Esophagus squamous epithelium (tissue), 5 donors: ENCODE measurements around the gene FLCN. TPM values are rescaled to one million over a fixed set of nuclear protein-coding genes. Genes with fewer than 3 reads are reported as not detected.
"Not testable (repeated sequence)": the region's sequence is repeated elsewhere in the genome, so short reads cannot be mapped to it uniquely, and the experiment has no call there.

Experiments
- DNase-seq: peaks from one replicate; lab custom pipeline; 2025; lab: John Stamatoyannopoulos, UW
- H3K27ac ChIP-seq, 4 donors: fragments of 200-600 bp; sonication (generic); one replicate each; pipeline ENCODE4 v1.5.1; 2016 to 2019; ENCODE audit warnings: mild to moderate bottlenecking in 1 of 4
- H3K27me3 ChIP-seq, 4 donors: fragments of 200-600 bp; sonication (generic); 1 replicate in 3 of 4; 2 replicates in 1 of 4; pipeline versions ENCODE4 v1.5.1 to v1.6.0; 2017 to 2021; ENCODE audit warnings: antibody characterized with exemption in 1 of 4
- H3K36me3 ChIP-seq, 3 donors: fragments of 200-600 bp; sonication (generic); one replicate each; pipeline ENCODE4 v1.5.1; 2016 to 2019
- H3K4me1 ChIP-seq, 3 donors: fragments of 200-600 bp; sonication (generic); one replicate each; pipeline ENCODE4 v1.5.1; 2017 to 2019
- H3K4me3 ChIP-seq, 4 donors: fragments of 200-600 bp; sonication (generic); 1 replicate in 3 of 4; 2 replicates in 1 of 4; pipeline ENCODE4 v1.5.1; 2016 to 2019; ENCODE audit warnings: mild to moderate bottlenecking in 2 of 4, moderate library complexity in 1 of 4
- H3K9me3 ChIP-seq, 3 donors: fragments of 200-600 bp; sonication (generic); one replicate each; pipeline ENCODE4 v1.5.1; 2016 to 2019
- CTCF ChIP-seq, 6 experiments: fragments of 450-650 bp in 4 of 6; fragments of 200-600 bp in 2 of 6; sonication (generic) in 2 of 6; IDR thresholded peaks; one replicate each; pipeline ENCODE4 v1.5.1; 2016 to 2019; ENCODE audit warnings: antibody characterized with exemption in 6 of 6, mild to moderate bottlenecking in 4 of 6, moderate library complexity in 4 of 6
- POLR2A ChIP-seq, 4 donors: fragments of 450-650 bp; IDR thresholded peaks; one replicate each; pipeline ENCODE4 v1.6.1; 2017; ENCODE audit warnings: antibody characterized with exemption in 4 of 4, mild to moderate bottlenecking in 4 of 4, moderate library complexity in 3 of 4
- WGBS, 2 donors: methylation state at CpG; one replicate each; pipeline ENCODE4 v1.1.5; 2018; 5-methylcytosine and 5-hydroxymethylcytosine counted together
- intact Hi-C: fragments of 100-400 bp; cut with DNase I; formaldehyde crosslinking; loops from one replicate; pipeline ENCODE4 v1.15.0; 2022
- total RNA-seq, 4 donors: library from RNA; depleted of rRNA; stranded (reverse); fragments of >200 nt; gene quantifications; one replicate each; pipeline ENCODE4 v1.1.0, GENCODE V29; 2016
- donor health status: DM: yes; HTN: yes; CAD: no.

FLCN gene
- total RNA-seq, 4 donors from 2014 or later: 11.6 to 27.5 (median 12.4) TPM

GRCh38 chr17:17186051-17186450, 50.9 kb downstream of the FLCN start:
- no peak overlapping the region for H3K4me3 ChIP-seq
- TF ChIP-seq POLR2A (IDR thresholded peaks at IDR 0.05) (no peak), CTCF (IDR thresholded peaks at IDR 0.05) (no peak)
- intact Hi-C loops: no loop called here
- H3K4me1 ChIP-seq: peaks cover 8 to 78% (median 29%) of the 10 kb centered on the region in 3 donors
- DNase-seq: no peak
- WGBS, 2 donors: 5 to 20% methylated on average over 1 to 2 of the region's 3 CpGs
- H3K9me3 ChIP-seq: no peaks in the 10 kb centered on the region
- no peaks in the 10 kb centered on the region for H3K27me3 ChIP-seq
- H3K36me3 ChIP-seq: peaks cover under 1 to 63% (median 12%) of the 10 kb centered on the region in 3 donors
- peak overlapping the region; percentile 36 to 77 (median 57) for H3K27ac ChIP-seq

GRCh38 chr17:17184985-17185757, 51.8 kb downstream of the FLCN start:
- intact Hi-C loops, H3K4me3 ChIP-seq, DNase-seq, H3K9me3 ChIP-seq, H3K27me3 ChIP-seq: not testable (repeated sequence)
- H3K4me1 ChIP-seq: peaks cover 8 to 78% (median 29%) of the 10 kb centered on the region in 3 donors
- peak overlapping the region in 2 of 4 donors; percentile 24 to 77 for H3K27ac ChIP-seq
- 58 to 62% methylated on average over 8 to 13 of the region's 13 CpGs for WGBS, 2 donors
- H3K36me3 ChIP-seq: peaks cover 9 to 72% (median 21%) of the 10 kb centered on the region in 3 donors

DNA sequence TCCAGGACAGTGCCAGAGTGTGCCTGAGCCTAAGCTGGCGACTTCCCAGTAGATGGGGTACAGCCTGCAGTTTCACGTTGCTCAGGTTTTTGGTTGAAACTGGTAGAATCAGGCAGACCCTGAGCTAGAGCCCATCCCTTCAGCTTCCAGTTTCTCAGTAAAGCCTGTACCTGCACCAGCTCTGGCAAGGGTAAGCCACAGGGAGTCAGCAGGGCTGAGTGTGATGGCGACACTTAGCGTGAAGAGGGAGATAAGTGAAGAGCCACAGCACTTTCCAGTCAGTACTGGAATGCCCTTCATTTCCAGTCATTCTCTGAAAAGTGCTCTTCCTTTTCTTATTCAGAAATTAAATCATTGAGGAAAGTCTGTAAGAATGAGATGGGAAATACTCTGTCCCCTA, 53.2 kb downstream of the FLCN start:
- H3K36me3 ChIP-seq: peaks cover 10 to 82% (median 30%) of the 10 kb centered on the region in 3 donors
- WGBS, 2 donors: 93 to 96% methylated on average over 3 of the region's 4 CpGs
- DNase-seq: no peak
- H3K27ac ChIP-seq: no peak overlapping the region
- TF ChIP-seq CTCF (IDR thresholded peaks at IDR 0.05): no peak
- no peak for TF ChIP-seq POLR2A (IDR thresholded peaks at IDR 0.05)
- H3K9me3 ChIP-seq: no peaks in the 10 kb centered on the region
- H3K4me1 ChIP-seq: peaks cover 8 to 81% (median 27%) of the 10 kb centered on the region in 3 donors
- intact Hi-C loops: no loop called here
- H3K27me3 ChIP-seq: no peaks in the 10 kb centered on the region
- H3K4me3 ChIP-seq: no peak overlapping the region

DNA sequence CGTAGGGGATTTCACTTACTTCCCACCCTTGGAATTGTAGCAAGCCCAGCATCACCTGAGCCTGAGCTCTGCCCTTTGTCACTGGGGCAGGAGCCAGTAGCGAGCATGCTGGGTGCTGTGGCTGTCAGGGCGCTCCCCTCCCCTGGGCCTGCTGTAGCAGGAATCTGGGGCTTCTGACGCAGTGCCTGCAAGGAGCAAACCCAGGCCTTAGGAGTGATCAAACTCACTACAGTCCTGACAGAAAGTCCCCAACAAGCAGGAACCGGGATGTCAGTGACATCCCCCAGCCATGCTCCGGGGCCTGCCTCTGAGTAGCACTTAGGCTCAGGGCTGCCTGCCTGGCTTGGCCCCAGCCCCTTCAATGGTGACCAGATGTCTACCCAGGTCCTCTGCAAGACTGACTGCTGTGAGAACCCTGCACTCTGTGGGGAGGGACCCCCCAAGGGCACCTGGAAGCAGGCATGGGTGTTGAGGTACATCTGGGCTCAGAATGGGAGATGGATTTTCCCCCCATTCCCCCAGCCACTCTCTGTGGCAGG, 54.3 kb downstream of the FLCN start:
- H3K27me3 ChIP-seq: no peaks in the 10 kb centered on the region
- no peak for DNase-seq
- H3K4me1 ChIP-seq: peaks cover 7 to 78% (median 26%) of the 10 kb centered on the region in 3 donors
- H3K36me3 ChIP-seq: peaks cover 10 to 82% (median 30%) of the 10 kb centered on the region in 3 donors
- no peak for TF ChIP-seq CTCF (IDR thresholded peaks at IDR 0.05)
- no peak for TF ChIP-seq POLR2A (IDR thresholded peaks at IDR 0.05)
- no peaks in the 10 kb centered on the region for H3K9me3 ChIP-seq
- 63 to 83% methylated on average over 1 to 4 of the region's 6 CpGs for WGBS, 2 donors
- H3K27ac ChIP-seq: peak overlapping the region in 1 of 4 donors; percentile 29
- intact Hi-C loops: no loop called here
- no peak overlapping the region for H3K4me3 ChIP-seq

GRCh38 chr17:17181666-17182597, 55.0 kb downstream of the FLCN start:
- Histone ChIP-seq H3K9me3 (no peaks in the 10 kb centered on the region), H3K4me1 (peaks cover 0 to 70% (median 20%) of the 10 kb centered on the region in 3 donors), H3K27me3 (no peaks in the 10 kb centered on the region), H3K4me3 (no peak overlapping the region), H3K27ac (peak overlapping the region in 1 of 4 donors; percentile 29), H3K36me3 (peaks cover 10 to 82% (median 36%) of the 10 kb centered on the region in 3 donors)
- intact Hi-C loops: no loop called here
- no peak for TF ChIP-seq POLR2A (IDR thresholded peaks at IDR 0.05)
- no peak for TF ChIP-seq CTCF (IDR thresholded peaks at IDR 0.05)
- no peak for DNase-seq
- 50 to 72% methylated on average over 9 of the region's 15 CpGs for WGBS, 2 donors
